GM12873 (cell line): ENCODE results near the gene DISC1.

Experiments
- TF ChIP-seq, protein P1 (sequence below): IDR thresholded peaks from 2 replicates; pipeline ENCODE4 v1.5.1; 2012; ENCODE audit warnings: low read depth, mild to moderate bottlenecking, moderate library complexity, low read length, control low read depth; ENCODE audit not compliant: insufficient read depth; ENCODE audit errors: missing control alignments

DISC1 gene

DNA sequence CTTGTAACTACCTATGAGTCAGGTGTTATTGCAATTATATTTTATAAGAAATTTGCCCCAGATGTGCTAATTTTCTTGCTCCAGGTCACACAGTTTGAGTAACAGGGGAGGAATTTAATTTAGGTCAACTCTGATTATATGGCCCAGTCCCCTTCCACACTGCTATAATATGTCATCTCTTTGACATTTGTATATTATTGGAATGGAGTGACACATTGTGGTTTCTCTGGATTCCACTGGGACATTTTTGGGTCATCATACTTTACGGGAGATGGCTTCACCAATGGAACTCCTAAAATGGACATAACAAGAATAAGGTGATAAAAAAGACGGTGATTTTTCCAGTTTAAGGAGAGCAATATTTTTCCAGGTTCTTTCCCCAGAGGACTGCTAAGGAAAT lies 191.2 kb downstream of the DISC1 start:
- TF ChIP-seq, protein P1, sequence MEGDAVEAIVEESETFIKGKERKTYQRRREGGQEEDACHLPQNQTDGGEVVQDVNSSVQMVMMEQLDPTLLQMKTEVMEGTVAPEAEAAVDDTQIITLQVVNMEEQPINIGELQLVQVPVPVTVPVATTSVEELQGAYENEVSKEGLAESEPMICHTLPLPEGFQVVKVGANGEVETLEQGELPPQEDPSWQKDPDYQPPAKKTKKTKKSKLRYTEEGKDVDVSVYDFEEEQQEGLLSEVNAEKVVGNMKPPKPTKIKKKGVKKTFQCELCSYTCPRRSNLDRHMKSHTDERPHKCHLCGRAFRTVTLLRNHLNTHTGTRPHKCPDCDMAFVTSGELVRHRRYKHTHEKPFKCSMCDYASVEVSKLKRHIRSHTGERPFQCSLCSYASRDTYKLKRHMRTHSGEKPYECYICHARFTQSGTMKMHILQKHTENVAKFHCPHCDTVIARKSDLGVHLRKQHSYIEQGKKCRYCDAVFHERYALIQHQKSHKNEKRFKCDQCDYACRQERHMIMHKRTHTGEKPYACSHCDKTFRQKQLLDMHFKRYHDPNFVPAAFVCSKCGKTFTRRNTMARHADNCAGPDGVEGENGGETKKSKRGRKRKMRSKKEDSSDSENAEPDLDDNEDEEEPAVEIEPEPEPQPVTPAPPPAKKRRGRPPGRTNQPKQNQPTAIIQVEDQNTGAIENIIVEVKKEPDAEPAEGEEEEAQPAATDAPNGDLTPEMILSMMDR: no peak

DNA sequence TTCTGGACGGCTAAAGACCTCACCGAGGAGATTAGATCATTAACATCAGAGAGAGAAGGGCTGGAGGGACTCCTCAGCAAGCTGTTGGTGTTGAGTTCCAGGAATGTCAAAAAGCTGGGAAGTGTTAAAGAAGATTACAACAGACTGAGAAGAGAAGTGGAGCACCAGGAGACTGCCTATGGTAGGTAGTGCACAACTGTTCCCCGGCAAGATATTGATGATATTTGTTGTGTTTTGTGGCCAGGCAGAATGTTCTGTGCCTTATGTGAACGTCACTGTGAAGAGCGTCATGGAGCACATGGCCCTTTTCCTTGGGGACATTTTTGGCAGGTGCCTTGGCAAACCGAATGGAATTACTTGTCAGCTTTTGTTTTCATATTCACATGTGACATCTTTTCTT lies 191.7 kb downstream of the DISC1 start:
- TF ChIP-seq, protein P1: no peak

DNA sequence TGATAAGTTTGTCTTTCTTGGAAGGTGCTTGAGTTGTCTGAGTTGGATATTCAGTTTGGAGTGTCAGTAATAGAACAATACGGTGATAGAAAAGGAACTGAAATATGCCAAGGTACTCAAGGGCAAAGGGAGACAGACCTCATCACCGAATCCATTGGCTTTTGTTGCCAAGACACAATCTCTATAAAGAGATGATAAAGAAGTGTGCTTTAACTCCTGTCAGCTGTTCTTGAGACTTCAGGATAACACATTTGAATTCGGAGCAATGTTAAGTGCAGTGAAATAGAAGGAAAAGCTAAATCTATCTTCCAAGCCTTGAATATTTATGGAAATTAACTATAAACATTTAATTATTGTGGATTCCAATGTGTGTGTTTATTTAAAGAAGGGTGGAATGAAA lies 194.7 kb downstream of the DISC1 start:
- TF ChIP-seq, protein P1: no peak

DNA sequence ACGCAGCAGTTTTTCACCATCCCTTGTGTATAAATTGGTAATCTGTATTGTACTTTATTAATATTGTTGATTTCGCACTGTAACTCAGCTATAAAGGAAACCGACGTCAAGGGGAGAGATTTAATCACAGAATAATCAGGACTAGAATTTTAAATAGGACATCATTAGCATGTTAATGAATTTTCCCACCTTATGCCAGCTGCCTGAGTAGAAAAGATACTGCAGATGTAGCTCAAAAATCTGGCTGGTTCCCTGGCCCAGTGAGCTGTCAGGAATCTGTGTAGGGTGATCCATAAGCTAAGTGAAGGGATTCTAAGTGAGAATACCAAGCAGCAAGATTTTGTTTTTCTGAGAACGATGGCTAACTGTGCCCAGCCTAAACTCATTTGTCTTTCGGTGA lies 195.5 kb downstream of the DISC1 start:
- TF ChIP-seq, protein P1: no peak

DNA sequence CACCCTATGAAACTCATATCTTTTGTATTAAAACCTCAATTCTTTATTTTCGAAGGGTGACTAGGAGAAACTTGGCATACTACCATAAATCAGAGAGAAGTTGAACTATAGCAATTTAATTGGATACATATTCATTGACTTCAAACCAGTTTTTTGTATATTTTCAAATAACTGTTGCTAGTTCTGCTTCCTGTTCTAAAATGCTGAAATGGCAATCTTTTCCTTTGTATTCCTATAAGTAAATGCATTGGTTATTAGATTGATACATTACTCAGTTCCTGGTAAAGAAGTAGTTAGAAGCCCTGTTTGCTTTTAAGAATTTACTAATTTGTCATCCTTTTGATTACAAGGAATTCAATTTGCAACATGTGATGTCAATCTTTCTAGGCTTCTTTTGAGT lies 200.0 kb downstream of the DISC1 start:
- TF ChIP-seq, protein P1: no peak

DNA sequence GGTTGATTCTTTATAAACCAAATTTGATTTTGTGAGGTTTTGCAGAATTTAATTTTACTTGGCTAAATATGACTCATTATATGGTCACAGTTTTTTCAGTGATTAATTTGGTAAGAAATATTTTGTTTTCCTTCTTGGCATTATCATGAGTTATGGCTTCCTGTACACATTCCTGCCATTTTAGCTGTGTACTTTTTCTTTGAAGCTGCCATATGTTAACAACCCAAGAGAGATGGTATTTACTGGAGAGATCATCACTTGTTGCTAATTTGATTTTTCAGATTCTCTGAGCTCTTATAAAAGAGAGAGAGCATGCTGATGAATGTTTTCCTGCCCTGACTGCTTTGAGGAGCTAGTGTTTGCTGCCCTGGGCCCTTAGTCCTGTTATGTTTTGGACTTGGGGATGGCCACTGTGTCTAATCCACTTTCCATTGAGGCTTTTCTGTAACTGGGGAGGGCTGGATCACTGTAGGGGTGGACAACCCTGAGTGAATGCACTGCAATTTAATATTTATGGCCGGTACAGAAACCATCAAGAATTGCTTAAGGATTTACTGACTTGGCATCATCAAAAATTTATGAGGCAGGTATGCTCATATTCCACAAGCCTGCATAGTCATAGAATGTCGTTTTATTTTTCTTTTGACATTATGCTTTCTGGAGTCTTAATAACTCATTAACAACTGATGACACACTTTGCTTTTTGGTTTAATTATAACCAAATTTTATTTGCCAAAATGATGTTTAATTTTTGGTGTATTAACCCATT lies 200.9 kb downstream of the DISC1 start:
- TF ChIP-seq, protein P1: no peak

DNA sequence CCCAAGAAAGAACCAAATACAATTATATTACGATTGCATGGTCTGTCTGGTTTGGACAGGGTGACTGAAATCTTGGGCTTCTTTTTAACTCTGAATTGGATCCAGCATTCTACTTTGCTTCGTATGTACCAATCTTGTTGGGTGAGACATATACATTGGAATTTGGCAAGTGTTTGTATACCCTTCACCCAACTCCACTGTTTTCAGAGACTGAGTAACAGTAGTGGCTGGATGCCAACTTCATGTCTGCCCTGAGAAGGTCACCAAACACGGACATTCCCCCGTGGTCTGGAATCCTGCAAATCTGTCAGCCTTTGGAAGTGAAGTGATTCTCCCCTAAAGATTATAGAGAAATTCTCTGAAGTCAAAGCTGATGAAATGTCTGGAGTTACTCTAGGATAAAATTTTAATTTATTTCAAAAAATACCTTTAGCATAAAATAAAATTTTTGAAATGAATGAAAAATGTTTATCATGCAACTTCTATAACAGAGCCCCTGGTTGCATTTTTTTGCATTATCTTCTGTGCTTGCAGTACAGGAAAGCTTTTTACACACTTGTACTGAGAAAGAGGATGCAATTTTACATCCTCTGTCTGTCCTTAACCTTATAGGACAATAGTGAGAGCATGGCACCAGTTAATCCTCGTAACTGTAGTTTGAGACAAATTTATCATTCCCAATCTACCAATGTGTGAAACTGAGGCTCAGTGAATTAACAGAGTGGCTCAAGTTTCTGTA lies 201.8 kb downstream of the DISC1 start:
- TF ChIP-seq, protein P1: no peak
